SK-N-SH treated with all-trans-retinoic acid at 6 μM for 48 hours (cell line): ENCODE measurements around the gene IL11RA.

Source experiments
- ATAC-seq: fragments of 200-7000 bp; cut with Tn5 transposase; 3 replicates; pipeline ENCODE4 v1.9.1; 2020; ENCODE audit warnings: mild to moderate bottlenecking, moderate library complexity
- ARNTL ChIP-seq: fragments of 450-650 bp; formaldehyde crosslinking; IDR thresholded peaks from 2 replicates; pipeline ENCODE4 v1.5.0; 2020; ENCODE audit warnings: low read depth, mild to moderate bottlenecking, moderate library complexity, borderline replicate concordance
- BACH2 ChIP-seq: fragments of 250-450 bp; sonication (Bioruptor Pico); IDR thresholded peaks from 2 replicates; pipeline ENCODE4 v1.9.0; 2021; ENCODE audit warnings: mild to moderate bottlenecking, borderline replicate concordance
- CSDC2 ChIP-seq: fragments of 250-450 bp; sonication (Bioruptor Pico); IDR thresholded peaks from 2 replicates; pipeline ENCODE4 v1.5.0; 2020; ENCODE audit warnings: mild to moderate bottlenecking, moderate library complexity
- ESRRG ChIP-seq: fragments of 250-450 bp; sonication (Bioruptor Pico); IDR thresholded peaks from 2 replicates; pipeline ENCODE4 v1.6.1; 2021; ENCODE audit warnings: mild to moderate bottlenecking
- GLIS3 ChIP-seq: fragments of 250-450 bp; sonication (Bioruptor Pico); IDR thresholded peaks from 2 replicates; pipeline ENCODE4 v1.5.0; 2020; ENCODE audit warnings: mild to moderate bottlenecking, moderate library complexity
- ISL1 ChIP-seq: fragments of 250-450 bp; sonication (Bioruptor Pico); IDR thresholded peaks from 2 replicates; pipeline ENCODE4 v2.1.2; 2022; ENCODE audit warnings: mild to moderate bottlenecking, moderate library complexity
- PPARA ChIP-seq: fragments of 250-450 bp; sonication (Bioruptor Pico); IDR thresholded peaks from 2 replicates; pipeline ENCODE4 v1.5.0; 2020; ENCODE audit warnings: mild to moderate bottlenecking, borderline replicate concordance
- RARB ChIP-seq: fragments of 250-450 bp; sonication (Bioruptor Pico); IDR thresholded peaks from 2 replicates; pipeline ENCODE4 v1.8.0; 2021; ENCODE audit warnings: mild to moderate bottlenecking, moderate library complexity
- SNAI2 ChIP-seq: fragments of 250-450 bp; sonication (Bioruptor Pico); IDR thresholded peaks from 2 replicates; pipeline ENCODE4 v1.5.0; 2020; ENCODE audit warnings: mild to moderate bottlenecking, moderate library complexity
- TOX ChIP-seq: fragments of 250-450 bp; sonication (Bioruptor Pico); IDR thresholded peaks from 2 replicates; pipeline ENCODE4 v1.8.0; 2021; ENCODE audit warnings: mild to moderate bottlenecking, moderate library complexity, borderline replicate concordance
- ZC3H10 ChIP-seq: fragments of 250-450 bp; sonication (Bioruptor Pico); IDR thresholded peaks from 2 replicates; pipeline ENCODE4 v1.5.1; 2021; ENCODE audit warnings: mild to moderate bottlenecking, moderate library complexity
- ZFP3 ChIP-seq: fragments of 250-450 bp; sonication (Bioruptor Pico); IDR thresholded peaks from 2 replicates; pipeline ENCODE4 v1.5.0; 2020; ENCODE audit warnings: mild to moderate bottlenecking, moderate library complexity
- ZFP30 ChIP-seq: fragments of 450-650 bp; formaldehyde crosslinking; IDR thresholded peaks from 2 replicates; pipeline ENCODE4 v1.5.0; 2022; ENCODE audit warnings: mild to moderate bottlenecking, moderate library complexity
- ZNF565 ChIP-seq: fragments of 450-650 bp; formaldehyde crosslinking; conservative IDR thresholded peaks from 2 replicates; pipeline ENCODE4 v1.5.0; 2020; ENCODE audit warnings: low read depth, mild to moderate bottlenecking, moderate library complexity
- ZNF70 ChIP-seq: fragments of 450-650 bp; formaldehyde crosslinking; IDR thresholded peaks from 2 replicates; pipeline ENCODE4 v1.5.0; 2020; ENCODE audit warnings: mild to moderate bottlenecking, moderate library complexity
- ZNF8 ChIP-seq: fragments of 450-650 bp; formaldehyde crosslinking; IDR thresholded peaks from 2 replicates; pipeline ENCODE4 v1.5.0; 2020; ENCODE audit warnings: mild to moderate bottlenecking, moderate library complexity
- TF ChIP-seq, protein P1 (sequence below): fragments of 250-450 bp; sonication (Bioruptor Pico); IDR thresholded peaks from 2 replicates; pipeline ENCODE4 v1.5.1; 2021; ENCODE audit warnings: mild to moderate bottlenecking, moderate library complexity
- TF ChIP-seq, protein P2 (sequence below): fragments of 250-450 bp; sonication (Bioruptor Pico); IDR thresholded peaks from 2 replicates; pipeline ENCODE4 v1.8.0; 2020; ENCODE audit warnings: mild to moderate bottlenecking, moderate library complexity, borderline replicate concordance
- TF ChIP-seq, protein P3 (sequence below): fragments of 250-450 bp; sonication (Bioruptor Pico); IDR thresholded peaks from 2 replicates; pipeline ENCODE4 v1.5.0; 2020; ENCODE audit warnings: mild to moderate bottlenecking, moderate library complexity
- TF ChIP-seq, protein P4 (sequence below): fragments of 250-450 bp; sonication (Bioruptor Pico); IDR thresholded peaks from 2 replicates; pipeline ENCODE4 v1.5.1; 2020; ENCODE audit warnings: low read depth, mild to moderate bottlenecking, moderate library complexity
- TF ChIP-seq, protein P5 (sequence below): fragments of 250-450 bp; sonication (Bioruptor Pico); IDR thresholded peaks from 2 replicates; pipeline ENCODE4 v1.8.0; 2021; ENCODE audit warnings: low read depth, mild to moderate bottlenecking, moderate library complexity, borderline replicate concordance

The IL11RA gene

DNA sequence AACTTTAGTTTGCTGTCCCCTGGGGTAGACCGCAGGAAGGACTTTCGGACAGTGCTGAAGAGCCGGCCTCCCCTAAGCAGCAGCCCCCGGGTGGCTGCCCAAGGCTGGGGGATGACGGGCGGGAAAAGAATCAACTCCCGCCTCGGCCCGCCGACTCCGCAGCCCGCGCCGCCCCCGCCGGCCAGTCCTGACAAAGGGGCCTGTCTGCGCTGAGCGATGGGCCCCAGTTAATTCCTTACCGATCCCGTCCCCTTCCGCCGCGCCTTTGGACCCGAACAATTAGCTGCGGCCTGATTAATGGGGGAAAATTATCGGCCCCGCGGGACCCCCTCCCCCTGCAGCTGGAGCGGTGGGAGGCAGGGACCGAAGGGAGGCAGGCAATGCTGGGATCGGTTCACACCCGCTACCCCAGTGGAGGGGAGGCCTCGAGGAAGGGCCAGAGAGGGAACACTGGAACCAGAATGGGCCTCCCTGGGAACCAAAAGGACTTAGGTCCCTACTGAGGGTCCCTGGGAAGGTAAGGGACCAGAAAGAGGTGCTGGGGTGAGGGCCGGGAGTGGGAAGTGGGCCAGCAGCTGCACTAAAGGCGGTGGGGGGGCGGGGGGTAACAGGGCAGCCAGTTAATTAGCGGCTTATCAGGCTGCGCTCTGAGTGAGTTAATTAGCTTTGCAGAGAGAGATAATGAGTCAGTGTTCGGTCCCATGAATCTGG lies 27.4 kb upstream of the IL11RA start:
- TF ChIP-seq TOX (no peak), RARB (CRISPR knock-in tag) (no peak), ZC3H10 (no peak), ESRRG (CRISPR knock-in tag) (no peak), ZNF565 (CRISPR knock-in tag) (no peak), CSDC2 (CRISPR knock-in tag) (no peak), ZNF70 (no peak), ARNTL (CRISPR knock-in tag) (no peak), ZFP3 (CRISPR knock-in tag) (no peak), ISL1 (CRISPR knock-in tag) (no peak), ZFP30 (CRISPR knock-in tag) (no peak), SNAI2 (CRISPR knock-in tag) (no peak), PPARA (CRISPR knock-in tag) (no peak)
- TF ChIP-seq, protein P1, sequence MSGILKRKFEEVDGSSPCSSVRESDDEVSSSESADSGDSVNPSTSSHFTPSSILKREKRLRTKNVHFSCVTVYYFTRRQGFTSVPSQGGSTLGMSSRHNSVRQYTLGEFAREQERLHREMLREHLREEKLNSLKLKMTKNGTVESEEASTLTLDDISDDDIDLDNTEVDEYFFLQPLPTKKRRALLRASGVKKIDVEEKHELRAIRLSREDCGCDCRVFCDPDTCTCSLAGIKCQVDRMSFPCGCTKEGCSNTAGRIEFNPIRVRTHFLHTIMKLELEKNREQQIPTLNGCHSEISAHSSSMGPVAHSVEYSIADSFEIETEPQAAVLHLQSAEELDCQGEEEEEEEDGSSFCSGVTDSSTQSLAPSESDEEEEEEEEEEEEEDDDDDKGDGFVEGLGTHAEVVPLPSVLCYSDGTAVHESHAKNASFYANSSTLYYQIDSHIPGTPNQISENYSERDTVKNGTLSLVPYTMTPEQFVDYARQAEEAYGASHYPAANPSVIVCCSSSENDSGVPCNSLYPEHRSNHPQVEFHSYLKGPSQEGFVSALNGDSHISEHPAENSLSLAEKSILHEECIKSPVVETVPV (CRISPR knock-in tag), result no peak
- TF ChIP-seq, protein P2, sequence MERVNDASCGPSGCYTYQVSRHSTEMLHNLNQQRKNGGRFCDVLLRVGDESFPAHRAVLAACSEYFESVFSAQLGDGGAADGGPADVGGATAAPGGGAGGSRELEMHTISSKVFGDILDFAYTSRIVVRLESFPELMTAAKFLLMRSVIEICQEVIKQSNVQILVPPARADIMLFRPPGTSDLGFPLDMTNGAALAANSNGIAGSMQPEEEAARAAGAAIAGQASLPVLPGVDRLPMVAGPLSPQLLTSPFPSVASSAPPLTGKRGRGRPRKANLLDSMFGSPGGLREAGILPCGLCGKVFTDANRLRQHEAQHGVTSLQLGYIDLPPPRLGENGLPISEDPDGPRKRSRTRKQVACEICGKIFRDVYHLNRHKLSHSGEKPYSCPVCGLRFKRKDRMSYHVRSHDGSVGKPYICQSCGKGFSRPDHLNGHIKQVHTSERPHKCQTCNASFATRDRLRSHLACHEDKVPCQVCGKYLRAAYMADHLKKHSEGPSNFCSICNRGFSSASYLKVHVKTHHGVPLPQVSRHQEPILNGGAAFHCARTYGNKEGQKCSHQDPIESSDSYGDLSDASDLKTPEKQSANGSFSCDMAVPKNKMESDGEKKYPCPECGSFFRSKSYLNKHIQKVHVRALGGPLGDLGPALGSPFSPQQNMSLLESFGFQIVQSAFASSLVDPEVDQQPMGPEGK, result no peak
- TF ChIP-seq, protein P3, sequence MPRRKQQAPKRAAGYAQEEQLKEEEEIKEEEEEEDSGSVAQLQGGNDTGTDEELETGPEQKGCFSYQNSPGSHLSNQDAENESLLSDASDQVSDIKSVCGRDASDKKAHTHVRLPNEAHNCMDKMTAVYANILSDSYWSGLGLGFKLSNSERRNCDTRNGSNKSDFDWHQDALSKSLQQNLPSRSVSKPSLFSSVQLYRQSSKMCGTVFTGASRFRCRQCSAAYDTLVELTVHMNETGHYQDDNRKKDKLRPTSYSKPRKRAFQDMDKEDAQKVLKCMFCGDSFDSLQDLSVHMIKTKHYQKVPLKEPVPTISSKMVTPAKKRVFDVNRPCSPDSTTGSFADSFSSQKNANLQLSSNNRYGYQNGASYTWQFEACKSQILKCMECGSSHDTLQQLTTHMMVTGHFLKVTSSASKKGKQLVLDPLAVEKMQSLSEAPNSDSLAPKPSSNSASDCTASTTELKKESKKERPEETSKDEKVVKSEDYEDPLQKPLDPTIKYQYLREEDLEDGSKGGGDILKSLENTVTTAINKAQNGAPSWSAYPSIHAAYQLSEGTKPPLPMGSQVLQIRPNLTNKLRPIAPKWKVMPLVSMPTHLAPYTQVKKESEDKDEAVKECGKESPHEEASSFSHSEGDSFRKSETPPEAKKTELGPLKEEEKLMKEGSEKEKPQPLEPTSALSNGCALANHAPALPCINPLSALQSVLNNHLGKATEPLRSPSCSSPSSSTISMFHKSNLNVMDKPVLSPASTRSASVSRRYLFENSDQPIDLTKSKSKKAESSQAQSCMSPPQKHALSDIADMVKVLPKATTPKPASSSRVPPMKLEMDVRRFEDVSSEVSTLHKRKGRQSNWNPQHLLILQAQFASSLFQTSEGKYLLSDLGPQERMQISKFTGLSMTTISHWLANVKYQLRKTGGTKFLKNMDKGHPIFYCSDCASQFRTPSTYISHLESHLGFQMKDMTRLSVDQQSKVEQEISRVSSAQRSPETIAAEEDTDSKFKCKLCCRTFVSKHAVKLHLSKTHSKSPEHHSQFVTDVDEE (CRISPR knock-in tag), result no peak
- TF ChIP-seq, protein P4, sequence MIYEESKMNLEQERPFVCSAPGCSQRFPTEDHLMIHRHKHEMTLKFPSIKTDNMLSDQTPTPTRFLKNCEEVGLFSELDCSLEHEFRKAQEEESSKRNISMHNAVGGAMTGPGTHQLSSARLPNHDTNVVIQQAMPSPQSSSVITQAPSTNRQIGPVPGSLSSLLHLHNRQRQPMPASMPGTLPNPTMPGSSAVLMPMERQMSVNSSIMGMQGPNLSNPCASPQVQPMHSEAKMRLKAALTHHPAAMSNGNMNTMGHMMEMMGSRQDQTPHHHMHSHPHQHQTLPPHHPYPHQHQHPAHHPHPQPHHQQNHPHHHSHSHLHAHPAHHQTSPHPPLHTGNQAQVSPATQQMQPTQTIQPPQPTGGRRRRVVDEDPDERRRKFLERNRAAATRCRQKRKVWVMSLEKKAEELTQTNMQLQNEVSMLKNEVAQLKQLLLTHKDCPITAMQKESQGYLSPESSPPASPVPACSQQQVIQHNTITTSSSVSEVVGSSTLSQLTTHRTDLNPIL (CRISPR knock-in tag), result no peak
- ATAC-seq, result no peak

DNA sequence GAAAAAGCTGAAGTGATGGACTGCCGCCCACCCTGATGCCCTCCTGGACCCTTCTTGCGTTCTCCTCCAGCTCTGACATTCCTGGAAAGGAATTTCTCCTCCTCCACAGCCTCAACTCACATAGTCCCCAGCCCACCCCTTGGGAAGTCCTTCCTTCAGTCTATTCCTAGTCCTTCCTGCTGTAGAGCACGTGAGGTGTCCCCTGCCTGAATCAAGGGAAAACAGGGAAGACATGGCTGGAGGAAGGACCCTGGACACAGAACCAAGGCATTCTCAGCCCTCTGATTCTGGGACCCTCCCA lies 26.8 kb upstream of the IL11RA start:
- no peak for TF ChIP-seq ZNF565 (CRISPR knock-in tag)
- no peak for TF ChIP-seq SNAI2 (CRISPR knock-in tag)
- TF ChIP-seq ESRRG (CRISPR knock-in tag), result no peak
- TF ChIP-seq, protein P4 (CRISPR knock-in tag), result no peak
- TF ChIP-seq GLIS3, result no peak
- TF ChIP-seq PPARA (CRISPR knock-in tag), result no peak
- TF ChIP-seq, protein P3 (CRISPR knock-in tag), result no peak
- TF ChIP-seq RARB (CRISPR knock-in tag), result no peak
- TF ChIP-seq ZNF8 (CRISPR knock-in tag), result no peak
- TF ChIP-seq BACH2 (CRISPR knock-in tag), result no peak
- TF ChIP-seq, protein P5, sequence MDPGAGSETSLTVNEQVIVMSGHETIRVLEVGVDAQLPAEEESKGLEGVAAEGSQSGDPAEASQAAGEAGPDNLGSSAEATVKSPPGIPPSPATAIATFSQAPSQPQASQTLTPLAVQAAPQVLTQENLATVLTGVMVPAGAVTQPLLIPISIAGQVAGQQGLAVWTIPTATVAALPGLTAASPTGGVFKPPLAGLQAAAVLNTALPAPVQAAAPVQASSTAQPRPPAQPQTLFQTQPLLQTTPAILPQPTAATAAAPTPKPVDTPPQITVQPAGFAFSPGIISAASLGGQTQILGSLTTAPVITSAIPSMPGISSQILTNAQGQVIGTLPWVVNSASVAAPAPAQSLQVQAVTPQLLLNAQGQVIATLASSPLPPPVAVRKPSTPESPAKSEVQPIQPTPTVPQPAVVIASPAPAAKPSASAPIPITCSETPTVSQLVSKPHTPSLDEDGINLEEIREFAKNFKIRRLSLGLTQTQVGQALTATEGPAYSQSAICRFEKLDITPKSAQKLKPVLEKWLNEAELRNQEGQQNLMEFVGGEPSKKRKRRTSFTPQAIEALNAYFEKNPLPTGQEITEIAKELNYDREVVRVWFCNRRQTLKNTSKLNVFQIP (CRISPR knock-in tag), result no peak
- TF ChIP-seq, protein P2, result no peak
- TF ChIP-seq ISL1 (CRISPR knock-in tag), result no peak
- ATAC-seq, result no peak
